ENCODE measurements around the gene HAUS8.

GRCh38 chr19:17061205-17061604 is 14.0 kb downstream of the HAUS8 start:
- no peak for TF ChIP-seq CTCF (conservative IDR thresholded peaks at IDR 0.05; ENCODE audit: low read depth, low read length)
- no peak for TF ChIP-seq EZH2 (IDR thresholded peaks at IDR 0.05; ENCODE audit: borderline replicate concordance, low read depth, low read length, poor library complexity, severe bottlenecking)

All from A673 (cell line).